HepG2 (cell line): ENCODE measurements around the gene SNF8.

Source experiments
- IRF2 ChIP-seq: IDR thresholded peaks from 2 replicates; pipeline ENCODE4 v1.6.1; 2018; ENCODE audit warnings: missing genetic modification reagents, missing compliant biosample characterization
- KDM4B ChIP-seq: sonication (generic); formaldehyde crosslinking; IDR thresholded peaks from 2 replicates; pipeline ENCODE4 v1.4.0; 2020; ENCODE audit warnings: missing genetic modification reagents
- MAFF ChIP-seq: IDR thresholded peaks from 2 replicates; pipeline ENCODE4 v1.6.1; 2011; ENCODE audit warnings: low read depth, low read length, improper control_type of control experiment
- PHF8 ChIP-seq: sonication (generic); formaldehyde crosslinking; IDR thresholded peaks from 2 replicates; pipeline ENCODE4 v1.5.0; 2020; ENCODE audit warnings: missing genetic modification reagents
- STAG1 ChIP-seq: sonication (generic); formaldehyde crosslinking; IDR thresholded peaks from 2 replicates; pipeline ENCODE4 v1.4.0; 2020; ENCODE audit warnings: missing genetic modification reagents
- ZFP1 ChIP-seq: IDR thresholded peaks from 2 replicates; pipeline ENCODE4 v1.6.1; 2016
- TF ChIP-seq, protein P1 (sequence below): sonication (generic); formaldehyde crosslinking; IDR thresholded peaks from 2 replicates; pipeline ENCODE4 v1.5.0; 2020; ENCODE audit warnings: mild to moderate bottlenecking, missing genetic modification reagents, moderate library complexity

DNA sequence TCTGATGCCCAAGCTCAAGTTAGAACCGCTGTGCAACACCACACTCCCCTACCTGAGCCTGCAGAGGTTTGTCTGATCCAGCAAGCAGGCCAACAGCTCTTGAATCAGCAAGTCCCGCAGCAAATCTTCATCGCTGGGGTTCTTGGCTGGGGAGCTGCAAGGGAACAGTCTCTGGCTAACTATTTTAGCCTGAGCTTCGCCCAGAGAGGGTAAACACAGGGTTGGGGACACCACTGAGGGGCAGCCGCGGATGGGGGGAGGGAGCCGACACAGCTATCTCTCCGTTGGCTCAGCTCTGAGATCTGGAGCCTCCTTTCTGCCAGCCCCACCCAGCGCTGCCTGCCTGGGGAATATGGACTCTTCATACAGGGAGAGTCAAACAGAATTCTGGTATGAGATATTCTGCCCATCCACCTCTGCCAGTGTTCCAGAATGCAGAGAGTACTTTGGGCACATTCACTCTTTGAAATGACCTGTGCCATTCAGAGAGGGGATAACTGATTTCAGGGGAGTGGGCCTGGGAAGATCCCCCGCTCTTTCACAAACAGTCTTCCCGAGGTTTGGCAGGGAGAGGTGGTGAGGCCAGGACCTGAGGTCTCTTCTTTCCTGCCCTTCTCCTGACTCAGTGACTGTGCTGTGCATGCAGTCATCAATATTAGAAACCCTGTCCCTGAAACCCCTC, 16.3 kb upstream of the SNF8 start:
- TF ChIP-seq ZFP1 (CRISPR knock-in tag) (no peak), MAFF (no peak), IRF2 (CRISPR knock-in tag) (peak; percentile 28; the same call in 1 of the 2 replicates), STAG1 (peak; percentile 40), PHF8 (CRISPR knock-in tag) (peak; percentile 34; the same call in 1 of the 2 replicates), KDM4B (no peak)
- TF ChIP-seq, protein P1, sequence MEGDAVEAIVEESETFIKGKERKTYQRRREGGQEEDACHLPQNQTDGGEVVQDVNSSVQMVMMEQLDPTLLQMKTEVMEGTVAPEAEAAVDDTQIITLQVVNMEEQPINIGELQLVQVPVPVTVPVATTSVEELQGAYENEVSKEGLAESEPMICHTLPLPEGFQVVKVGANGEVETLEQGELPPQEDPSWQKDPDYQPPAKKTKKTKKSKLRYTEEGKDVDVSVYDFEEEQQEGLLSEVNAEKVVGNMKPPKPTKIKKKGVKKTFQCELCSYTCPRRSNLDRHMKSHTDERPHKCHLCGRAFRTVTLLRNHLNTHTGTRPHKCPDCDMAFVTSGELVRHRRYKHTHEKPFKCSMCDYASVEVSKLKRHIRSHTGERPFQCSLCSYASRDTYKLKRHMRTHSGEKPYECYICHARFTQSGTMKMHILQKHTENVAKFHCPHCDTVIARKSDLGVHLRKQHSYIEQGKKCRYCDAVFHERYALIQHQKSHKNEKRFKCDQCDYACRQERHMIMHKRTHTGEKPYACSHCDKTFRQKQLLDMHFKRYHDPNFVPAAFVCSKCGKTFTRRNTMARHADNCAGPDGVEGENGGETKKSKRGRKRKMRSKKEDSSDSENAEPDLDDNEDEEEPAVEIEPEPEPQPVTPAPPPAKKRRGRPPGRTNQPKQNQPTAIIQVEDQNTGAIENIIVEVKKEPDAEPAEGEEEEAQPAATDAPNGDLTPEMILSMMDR = peak; percentile 48
